RPMI7951 (cell line): ENCODE results near the gene ATRIP. TPM values are rescaled to one million over a fixed set of nuclear protein-coding genes. Genes with fewer than 3 reads are reported as not detected.
"Not testable (repeated sequence)": the region's sequence is repeated elsewhere in the genome, so short reads cannot be mapped to it uniquely, and the experiment has no call there.

Experiments used
- DNase-seq: peaks from one replicate; pipeline ENCODE4 v3.0.0-alpha.2; 2012; ENCODE audit warnings: low read depth
- total RNA-seq: library from RNA; depleted of rRNA; stranded (reverse); fragments of >200 nt; shearing (Covaris generic); gene quantifications from 2 replicates; pipeline ENCODE4 v1.2.3, GENCODE V29; 2014

The ATRIP gene
- total RNA-seq, 1 experiment from 2014 or later: 14.3 TPM

DNA sequence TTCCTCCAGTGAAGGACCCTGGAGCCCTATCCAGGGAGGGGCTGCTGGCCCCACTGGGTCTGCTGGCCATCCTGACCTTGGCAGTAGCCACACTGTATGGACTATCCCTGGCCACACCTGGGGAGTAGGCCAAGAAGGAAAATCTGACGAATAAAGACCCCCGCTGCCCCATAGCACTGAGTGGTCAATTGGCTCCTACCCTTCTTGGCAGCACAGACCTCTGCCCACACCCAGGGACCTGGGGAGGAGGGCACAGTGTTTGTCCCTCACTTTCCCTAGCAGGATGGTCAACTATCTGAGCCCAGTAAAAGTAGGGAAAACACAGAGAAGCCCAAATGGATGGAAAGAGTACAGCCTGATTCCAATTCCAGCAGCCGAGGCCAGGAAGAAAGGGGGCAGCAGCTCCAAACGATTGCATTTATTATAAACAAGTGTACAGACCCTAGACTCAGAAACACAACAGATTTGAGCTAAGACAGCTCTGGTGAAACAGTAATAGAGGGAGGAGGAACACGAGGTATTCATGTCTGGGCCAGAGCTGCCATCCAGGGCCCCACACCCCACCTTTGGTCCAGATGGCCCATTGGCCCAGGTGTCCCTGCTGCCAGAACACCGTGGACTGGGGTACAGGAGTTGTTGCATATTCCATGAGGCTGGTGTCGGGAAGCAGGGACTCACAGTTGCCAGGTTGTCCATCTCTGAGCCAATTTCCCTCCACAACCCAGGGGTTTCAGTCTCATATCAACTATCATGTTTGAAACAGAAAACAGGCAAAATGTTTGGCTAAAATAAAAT is 21.1 kb downstream of the ATRIP start:
- no peak for DNase-seq

DNA sequence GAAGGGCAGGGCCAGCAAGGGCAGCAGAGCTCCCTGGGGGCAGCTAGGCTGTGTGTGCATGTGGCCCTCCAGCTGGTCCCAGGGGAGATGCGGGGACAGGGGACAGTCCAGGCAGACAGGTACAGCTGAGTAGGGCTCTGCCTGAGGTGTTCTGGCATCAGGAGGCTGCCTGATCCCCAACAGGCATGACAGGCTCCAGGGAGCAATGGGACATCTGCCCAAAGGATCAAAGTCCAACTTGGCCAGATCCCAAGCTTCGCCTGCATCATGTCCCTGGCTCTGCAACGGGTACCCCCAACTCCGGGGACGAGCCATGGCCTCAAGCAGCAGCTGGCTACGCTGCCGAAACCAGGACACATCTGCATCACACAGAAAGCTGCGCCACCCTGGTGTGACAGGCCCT is 21.8 kb downstream of the ATRIP start:
- DNase-seq: no peak

GRCh38 chr3:48469046-48469915 is 22.7 kb downstream of the ATRIP start:
- no peak for DNase-seq

DNA sequence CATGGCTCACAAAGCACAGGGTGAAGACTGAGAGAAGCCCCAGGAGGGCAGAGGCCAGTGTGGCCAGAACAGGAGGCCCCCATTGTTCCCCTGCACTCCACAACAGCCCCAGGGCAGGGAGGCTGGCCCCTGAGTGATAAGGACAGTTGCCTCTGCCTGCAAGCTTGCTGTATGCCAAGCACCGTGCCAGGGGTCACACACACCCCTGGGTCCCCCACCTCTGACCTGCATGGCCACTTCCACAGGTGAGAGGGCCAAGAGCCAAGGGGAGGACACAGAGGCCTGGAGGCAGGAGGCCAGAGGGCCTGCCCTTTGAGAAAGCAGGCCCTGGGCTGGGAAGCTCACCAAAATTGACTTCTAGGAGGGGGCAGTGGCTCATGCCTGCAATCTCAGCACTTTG is 23.7 kb downstream of the ATRIP start:
- no peak for DNase-seq

- DNase-seq: no peak
These were observed 26.1 kb downstream of the ATRIP start for GRCh38 chr3:48472673-48472922.

DNA sequence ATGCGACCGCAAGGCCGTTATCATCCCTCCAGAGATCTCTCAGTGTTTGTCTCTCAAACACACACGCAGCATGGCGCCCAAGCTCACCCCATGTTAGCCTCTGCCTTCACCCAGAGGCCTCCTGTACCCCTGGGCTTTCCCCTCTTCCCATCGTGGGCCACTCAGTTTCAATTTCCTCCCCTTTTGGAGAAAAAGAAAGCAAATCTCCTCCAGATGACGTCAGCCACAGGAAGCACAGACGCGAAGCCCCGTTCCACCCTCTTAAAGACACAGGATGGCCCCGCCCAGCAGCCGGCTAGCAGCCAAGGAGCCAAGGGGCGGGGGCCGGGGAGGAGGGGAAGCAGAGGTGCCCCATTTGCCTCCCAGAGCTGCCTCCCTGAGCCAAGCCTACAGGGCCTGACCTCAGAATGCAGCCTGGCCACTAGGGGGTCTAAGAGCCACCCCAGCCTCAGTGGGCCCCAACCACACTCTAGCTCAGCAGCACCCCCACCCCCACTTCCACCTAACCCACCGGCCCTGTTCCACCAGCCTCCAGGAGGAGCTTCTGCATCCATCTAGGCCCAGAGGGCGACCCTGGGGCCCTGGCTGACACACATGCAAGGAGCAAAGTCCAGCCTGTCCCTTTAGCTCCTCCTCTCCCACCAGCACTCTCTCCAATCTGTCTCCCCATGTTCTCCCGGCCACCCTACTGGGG is 26.5 kb downstream of the ATRIP start:
- DNase-seq: peak; percentile 95

GRCh38 chr3:48473617-48473952 is 27.0 kb downstream of the ATRIP start:
- no peak for DNase-seq

DNA sequence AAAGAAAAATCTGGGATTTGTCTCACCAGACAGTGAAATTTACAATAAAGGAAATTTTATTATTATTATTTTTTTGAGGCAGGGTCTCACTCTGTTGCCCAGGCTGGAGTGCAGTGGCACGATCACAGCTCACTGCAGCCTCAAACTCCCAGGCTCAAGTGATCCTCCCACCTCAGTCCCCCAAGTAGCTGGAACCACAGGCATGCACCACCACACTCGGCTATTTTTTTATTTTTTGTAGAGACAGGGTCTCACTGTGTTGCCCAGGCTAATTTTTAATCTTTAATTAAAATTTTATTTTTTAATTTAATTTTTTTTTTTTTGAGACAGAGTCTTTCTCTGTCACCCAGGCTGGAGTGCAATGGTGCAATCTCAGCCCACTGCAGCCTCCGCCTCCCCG is 27.5 kb downstream of the ATRIP start:
- not testable (repeated sequence) for DNase-seq

DNA sequence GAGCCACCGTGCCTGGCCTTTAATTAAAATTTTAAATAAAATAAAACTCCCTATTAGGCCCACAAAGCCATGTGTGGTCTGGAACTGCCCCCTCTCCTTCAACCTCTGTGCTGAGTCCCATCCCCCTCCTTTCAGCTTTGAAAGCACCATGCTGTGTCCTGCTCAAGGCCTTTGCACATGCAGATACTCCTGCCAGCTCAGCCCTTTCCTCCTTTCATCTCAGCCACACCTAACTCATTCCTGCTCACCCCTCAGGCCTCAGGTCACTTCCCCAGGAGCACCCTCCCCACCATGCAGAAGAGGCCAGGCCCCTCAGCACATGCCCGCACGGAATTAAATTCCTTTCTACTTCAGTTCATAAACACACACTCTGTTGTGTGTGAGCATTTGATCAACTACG is 28.1 kb downstream of the ATRIP start:
- no peak for DNase-seq

GRCh38 chr3:48475188-48475587 is 28.7 kb downstream of the ATRIP start:
- no peak for DNase-seq

- DNase-seq: no peak
These were observed 30.0 kb downstream of the ATRIP start for GRCh38 chr3:48476426-48477053.

DNA sequence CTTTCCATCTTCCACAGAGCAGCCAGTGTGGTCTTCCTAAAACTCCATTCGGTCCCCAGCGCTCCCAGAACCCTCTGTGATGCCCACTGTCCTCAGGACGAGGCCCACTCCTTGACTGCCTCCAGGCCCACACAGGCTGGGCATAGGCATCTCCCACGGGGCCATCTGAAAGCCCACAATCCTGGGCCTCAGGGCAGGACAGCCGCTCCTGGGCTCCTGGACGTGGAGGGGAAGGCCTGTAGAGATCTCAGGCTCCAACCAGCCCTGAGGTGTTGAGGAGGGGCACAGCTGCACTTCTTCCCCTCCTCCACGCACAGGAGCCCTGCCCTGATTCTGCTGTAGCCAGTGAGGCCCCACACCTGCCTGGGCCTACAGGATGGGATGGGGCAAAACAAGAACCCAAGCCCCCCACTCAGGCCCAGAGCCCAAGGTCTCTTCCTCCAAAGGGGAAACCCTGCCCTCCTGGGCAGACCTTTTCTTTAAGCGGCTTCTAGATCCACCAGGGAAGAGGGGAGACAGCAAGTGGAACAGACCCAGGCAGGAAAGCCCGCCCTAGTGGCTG is 31.5 kb downstream of the ATRIP start:
- no peak for DNase-seq

- no peak for DNase-seq
These were observed 32.4 kb downstream of the ATRIP start for GRCh38 chr3:48478626-48479555.

GRCh38 chr3:48480891-48481290 is 34.4 kb downstream of the ATRIP start:
- not testable (repeated sequence) for DNase-seq

DNA sequence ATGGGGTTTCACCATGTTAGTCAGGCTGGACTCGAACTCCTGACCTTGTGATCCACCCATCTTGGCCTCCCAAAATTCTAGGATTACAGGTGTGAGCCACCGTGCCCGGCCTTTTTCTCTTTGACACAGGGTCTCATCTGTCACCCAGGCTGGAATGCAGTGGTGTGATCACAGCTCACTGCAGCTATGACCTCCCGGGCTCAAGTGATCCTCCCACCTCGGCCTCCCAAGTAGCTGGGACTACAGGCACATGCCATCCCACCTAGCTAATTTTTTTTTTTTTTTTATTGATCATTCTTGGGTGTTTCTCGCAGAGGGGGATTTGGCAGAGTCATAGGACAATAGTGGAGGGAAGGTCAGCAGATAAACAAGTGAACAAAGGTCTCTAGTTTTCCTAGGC is 36.3 kb downstream of the ATRIP start:
- not testable (repeated sequence) for DNase-seq

DNA sequence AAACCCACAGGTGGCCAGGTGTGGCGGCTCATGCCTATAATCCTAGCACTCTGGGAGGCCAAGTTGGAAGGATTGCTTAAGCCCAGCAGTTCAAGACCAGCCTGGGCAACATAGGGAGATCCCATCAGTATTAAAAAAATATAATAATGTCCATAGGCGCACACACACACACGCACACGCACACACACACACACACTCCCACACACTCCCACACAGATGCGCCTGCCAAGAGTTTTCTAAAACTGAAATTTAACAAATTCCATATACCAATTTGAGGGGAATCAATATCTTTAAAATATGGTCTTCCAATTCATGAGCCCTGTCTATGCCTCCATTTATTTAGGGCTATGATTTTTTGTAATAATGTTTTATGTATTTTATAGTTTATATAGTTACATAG is 40.4 kb downstream of the ATRIP start:
- no peak for DNase-seq

DNA sequence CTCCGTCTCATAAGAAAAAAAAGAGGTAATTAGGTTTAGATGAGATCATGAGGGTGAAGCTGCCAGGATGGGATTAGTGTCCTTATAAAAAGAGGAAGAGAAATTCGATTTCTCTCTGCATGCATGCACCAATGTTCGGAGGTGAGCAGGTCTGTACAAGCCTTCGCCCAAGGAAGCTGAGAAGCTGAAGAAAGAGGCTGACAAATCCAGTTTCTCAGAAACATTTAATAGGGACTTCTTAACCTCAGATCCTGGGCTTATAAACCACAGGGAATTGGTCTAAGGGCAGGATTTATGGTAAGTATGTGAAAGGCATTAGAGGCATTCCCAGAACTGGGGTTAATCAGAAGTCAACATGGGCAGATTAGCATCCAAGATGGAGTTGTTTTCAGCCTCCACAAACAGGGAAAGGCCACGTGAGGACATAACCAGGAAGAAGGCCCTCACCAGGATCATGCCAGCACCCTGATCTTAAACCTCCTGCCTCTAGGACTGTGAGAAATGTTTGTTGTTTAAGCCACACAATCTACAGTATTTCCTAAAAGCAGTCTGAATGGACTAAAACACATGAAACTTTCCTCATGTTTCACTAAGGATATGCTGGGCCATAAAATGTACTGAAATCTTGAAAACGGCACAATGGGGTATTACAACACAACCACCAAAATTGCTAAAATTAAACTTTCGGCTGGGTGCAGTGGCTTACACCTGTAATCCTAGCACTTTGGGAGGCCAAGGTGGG is 46.1 kb downstream of the ATRIP start:
- DNase-seq: no peak

DNA sequence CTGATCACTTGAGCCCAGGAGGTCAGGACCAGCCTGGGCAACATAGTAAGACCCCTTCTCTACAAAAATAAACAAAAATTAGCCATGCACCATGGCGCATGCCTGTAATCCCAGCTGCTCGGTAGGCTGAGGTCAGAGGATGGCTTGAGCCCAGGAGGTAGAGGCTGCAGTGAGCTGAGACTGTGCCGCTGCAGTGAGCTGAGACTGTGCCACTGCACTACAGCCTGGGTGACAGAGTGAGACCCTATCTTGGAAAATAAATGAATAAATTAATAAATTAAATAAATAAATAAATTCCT is 46.6 kb downstream of the ATRIP start:
- no peak for DNase-seq

DNA sequence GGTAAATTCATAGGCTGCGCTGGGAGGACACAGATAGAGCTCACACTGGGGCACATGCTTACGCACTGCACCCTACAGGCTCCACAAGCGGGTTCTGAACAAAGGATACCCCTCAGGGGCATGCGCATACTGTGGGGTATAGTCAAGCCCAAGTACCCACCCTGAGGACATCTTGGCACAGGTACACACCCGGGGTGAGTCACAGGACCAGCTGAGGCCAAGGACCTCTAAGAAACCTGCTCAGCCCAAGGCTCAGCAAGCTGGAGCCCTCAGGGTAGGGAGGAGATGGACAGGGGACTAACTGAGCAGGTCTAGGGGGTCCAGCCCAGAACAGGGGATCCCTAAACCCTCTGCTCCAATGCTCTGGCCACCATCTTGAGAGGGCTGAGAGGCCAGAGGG is 54.1 kb downstream of the ATRIP start:
- no peak for DNase-seq

GRCh38 chr3:48501196-48501595 is 54.7 kb downstream of the ATRIP start:
- no peak for DNase-seq
